Ishikawa (cell line): ENCODE measurements around the gene CHEK1.

ENCODE experiments used
- EP300 ChIP-seq: IDR thresholded peaks from 2 replicates; pipeline ENCODE4 v1.6.1; 2012; ENCODE audit warnings: borderline replicate concordance
- MAX ChIP-seq: IDR thresholded peaks from 2 replicates; pipeline ENCODE4 v1.6.1; 2012
- NFIC ChIP-seq: IDR thresholded peaks from 2 replicates; pipeline ENCODE4 v1.6.1; 2012
- REST ChIP-seq: IDR thresholded peaks from 2 replicates; pipeline ENCODE4 v1.6.1; 2012; ENCODE audit warnings: low read depth, mild to moderate bottlenecking
- TAF1 ChIP-seq: IDR thresholded peaks from 2 replicates; pipeline ENCODE4 v1.6.1; 2012; ENCODE audit warnings: low read depth, mild to moderate bottlenecking
- TCF12 ChIP-seq: IDR thresholded peaks from 2 replicates; pipeline ENCODE4 v1.6.1; 2012; ENCODE audit warnings: low read depth
- ZBTB7A ChIP-seq: IDR thresholded peaks from 2 replicates; pipeline ENCODE4 v1.6.1; 2012; ENCODE audit warnings: low read depth

- no peak for TF ChIP-seq TAF1
- no peak for TF ChIP-seq REST
- no peak for TF ChIP-seq EP300
- TF ChIP-seq NFIC = no peak
- TF ChIP-seq ZBTB7A = no peak
- no peak for TF ChIP-seq MAX
- no peak for TF ChIP-seq TCF12
Observed at GRCh38 chr11:125605417-125605816, 19.5 kb upstream of the CHEK1 start.
